Superior temporal gyrus (tissue), 1 donor: ENCODE measurements around the gene CEL.

Experiments used
- DNase-seq: peaks from one replicate; pipeline ENCODE4 v3.0.0-alpha.2; 2016; ENCODE audit errors: extremely low spot score

The CEL gene

GRCh38 chr9:133103987-133104505, 42.3 kb downstream of the CEL start:
- no peak for DNase-seq

GRCh38 chr9:133104718-133105460, 43.1 kb downstream of the CEL start:
- DNase-seq: no peak

GRCh38 chr9:133105461-133105770, 43.6 kb downstream of the CEL start:
- no peak for DNase-seq

- DNase-seq: no peak
These were observed 44.9 kb downstream of the CEL start for GRCh38 chr9:133106511-133107244.

GRCh38 chr9:133107245-133107722, 45.5 kb downstream of the CEL start:
- DNase-seq: no peak

DNA sequence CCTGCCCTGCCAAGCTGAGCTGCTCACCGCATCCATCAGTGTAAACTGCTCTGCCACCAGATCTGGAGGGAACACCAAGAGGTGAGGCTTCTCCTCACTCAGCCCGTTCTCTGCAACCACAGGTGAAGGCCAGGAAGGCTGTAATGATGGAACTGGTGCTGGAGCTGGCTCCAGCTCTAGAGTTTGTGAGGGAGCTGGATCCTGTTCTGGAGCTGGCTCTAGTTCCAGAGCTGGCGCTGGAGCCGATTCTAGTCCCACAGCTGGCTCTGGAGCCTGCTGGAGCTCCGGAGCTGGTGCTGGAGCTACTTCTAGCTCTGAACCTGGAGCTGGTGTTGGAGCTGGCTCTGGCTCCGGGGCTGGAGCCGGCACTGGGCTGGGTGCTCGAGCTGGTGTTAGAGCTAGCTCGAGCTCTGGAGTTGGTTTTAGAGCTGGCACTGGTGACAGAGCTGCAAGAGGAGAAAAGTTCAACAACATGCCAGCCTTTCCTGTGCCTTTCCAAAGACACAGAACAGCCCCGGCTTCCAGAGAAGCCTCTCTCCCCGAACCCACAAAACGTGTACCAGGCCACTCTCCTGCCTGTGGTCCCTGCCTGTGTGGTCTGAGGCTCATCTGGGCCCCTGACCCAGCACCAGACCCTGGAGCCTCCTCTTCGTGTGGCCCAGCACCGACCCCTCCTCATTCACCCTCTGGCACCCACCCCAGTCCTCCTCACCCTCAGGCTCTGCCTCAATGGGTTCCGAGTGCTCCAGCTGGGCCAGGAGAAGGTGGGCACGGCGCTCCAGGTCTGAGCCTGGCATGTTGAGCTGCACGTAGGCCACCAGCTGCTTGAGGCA, 46.4 kb downstream of the CEL start:
- no peak for DNase-seq

- no peak for DNase-seq
These were observed 47.2 kb downstream of the CEL start for GRCh38 chr9:133108794-133109641.

DNA sequence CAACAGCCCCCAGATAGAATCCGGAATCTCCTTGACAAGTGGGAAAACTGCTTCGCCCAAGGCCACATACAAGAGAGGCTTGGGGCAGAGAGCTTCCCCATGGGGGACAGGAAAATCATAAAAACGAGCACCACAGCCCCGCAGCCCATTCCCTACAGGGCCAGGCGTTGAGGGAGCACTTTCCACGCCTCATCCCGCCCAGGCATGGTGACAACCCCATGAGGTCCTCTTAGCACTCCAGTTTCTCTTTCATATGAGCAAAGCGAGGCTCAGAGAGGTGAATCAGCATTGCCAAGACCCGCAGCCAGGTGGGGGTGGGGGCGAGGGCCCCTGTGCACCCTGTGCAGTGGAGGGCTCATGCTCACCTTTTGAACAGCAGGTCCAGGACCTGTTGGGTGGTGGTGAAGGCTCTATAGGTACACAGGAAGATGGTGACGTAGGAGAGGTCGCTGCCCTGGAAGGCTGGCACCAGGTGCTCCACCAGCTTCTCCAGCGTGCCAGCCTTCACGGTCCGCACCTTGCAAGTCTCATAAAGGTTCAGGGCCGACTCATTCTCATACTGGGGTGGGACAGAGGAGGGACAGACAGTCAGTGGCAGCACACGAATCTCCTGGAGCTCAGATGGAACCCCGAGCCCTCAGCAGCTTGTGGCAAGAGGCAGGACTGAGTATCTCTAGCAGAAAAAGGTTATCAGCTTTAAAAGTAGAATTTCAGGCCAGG, 48.3 kb downstream of the CEL start:
- no peak for DNase-seq

DNA sequence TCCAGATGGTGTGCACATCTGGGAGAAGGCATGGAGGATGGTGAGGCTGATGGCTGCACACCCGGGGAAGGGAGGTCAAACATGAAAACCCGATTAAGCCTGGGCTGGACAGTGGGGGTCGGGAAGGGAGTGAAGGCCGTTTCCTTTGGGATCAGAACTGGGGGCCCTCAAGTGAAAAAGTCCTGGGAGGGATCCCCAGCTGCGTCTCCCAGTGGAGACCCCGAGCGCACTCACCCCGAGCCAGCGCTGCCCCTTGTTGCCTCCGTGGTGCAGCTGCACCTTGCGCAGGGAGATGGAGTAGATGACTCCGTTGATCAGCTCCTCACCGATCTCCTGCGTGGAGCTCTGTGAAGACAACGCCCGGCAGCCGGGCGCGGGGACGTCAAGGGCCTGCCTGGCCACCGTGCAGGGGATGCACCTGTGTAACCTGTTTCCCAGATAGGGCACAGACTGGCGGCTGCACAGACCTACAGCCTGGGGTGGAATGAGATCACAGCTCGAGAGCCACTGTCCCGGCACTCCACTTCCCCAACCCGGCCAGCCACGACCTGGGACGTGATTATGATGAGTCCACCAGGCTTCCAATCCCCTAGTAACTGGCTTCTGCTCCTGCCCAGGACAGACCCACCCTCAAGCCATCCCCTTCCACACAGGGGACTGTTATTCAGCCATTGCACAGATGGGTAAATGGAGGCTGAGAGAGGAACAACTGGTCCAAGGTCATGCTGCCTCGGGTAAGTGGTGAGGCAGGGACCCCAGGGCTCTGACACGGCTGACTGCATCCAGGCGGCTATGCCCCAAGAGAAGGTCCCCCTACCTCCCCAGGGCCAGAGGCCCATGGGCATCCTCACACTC, 50.3 kb downstream of the CEL start:
- no peak for DNase-seq

DNA sequence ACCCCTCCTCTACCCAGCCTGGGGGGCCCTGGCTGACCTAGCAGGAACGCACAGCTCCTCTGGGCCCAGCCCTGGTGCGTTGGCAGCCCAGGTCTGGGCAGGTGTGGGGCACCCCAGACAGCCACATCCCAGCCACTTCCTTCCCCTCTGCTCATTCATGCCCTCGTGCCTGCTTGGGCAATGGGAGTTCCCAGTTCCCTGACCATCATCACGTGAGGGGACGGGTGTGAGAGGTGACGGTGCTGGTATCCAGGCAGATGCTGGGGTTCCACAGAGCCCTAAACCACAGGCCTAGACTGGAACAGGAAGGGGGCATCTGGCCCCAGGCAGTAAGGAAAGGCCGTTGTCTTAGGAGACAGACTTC, 50.9 kb downstream of the CEL start:
- no peak for DNase-seq

- DNase-seq: no peak
These were observed 51.6 kb downstream of the CEL start for GRCh38 chr9:133113163-133113948.

DNA sequence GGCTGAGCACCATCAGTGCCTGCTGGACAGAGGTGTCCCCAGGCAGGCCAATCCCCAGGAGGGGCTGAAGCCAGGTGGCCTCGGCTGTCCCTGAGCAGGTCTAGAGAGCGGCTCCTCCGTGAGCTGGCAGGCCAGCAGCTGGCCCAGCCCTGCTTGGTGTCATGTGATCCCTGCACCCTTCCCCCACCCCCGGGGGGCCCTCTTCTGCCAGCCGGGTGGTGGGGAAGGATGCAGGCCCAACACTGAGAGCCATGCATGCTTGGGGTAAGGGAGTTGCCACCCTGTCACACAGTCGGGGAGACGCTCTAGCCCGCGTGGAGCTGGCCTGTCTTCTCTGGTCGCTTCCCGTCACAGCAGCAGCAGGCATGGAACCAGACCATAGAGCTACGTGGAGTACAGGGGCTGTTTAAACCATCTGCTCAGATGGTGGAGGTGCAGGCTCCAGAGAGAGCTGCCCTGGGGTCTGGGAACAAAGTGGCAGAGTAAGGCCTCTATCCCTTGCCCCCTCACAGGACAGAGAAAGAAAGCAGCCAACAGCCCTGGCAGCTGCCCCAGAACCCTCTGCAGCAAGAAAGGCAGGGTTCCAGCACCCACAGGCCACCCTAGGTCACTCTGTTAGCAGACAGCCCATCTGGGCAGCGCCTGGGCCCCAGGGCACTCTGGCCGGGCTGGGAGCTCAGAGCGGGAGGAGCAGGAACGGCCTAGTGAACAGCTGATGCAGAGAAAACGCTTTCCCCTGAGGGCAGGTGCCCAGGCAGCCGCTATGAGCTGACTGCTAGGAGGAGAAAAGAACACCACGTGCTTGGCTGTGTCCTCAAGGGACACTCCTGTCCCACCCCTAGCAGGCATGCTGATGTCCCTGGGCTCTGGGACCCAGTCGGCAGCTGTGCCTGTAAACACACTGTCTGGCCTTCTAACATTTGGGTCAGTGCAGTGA, 52.4 kb downstream of the CEL start:
- peak; percentile 63 for DNase-seq

DNA sequence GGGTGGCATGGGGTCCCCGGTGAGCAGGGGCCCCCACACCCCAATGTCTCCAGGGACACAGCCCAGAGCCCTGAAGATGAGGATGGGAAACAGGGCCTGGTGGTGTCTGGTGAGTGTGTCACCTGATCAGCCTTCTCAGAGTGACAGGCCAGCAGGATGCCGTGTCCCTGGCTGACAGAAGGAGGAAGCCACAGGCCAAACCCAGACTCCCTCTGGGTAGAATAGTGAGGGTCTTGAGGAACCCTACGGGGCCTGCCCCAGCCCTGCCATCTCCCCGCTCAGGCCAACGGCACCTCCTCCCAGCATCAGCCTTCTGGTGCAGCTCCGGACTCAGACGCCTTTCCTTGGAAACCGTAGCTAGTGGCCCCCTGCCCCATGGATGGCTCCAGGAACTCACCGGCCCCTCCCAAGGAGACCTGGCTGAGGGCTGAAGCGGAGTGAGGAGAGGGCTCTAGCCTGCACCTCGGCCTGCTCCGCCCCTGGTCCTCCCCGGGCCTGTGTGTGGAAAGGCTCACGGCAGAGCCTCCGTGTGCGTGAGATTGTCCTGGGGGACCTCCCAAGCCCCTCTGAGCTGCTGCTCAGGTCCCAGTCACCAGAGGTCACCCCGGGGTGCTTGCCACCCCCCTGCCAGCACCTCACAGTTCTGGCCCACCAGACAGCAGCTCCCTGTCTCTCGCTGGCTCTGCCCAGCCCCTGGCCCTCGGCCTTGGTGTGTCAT, 53.3 kb downstream of the CEL start:
- DNase-seq: no peak

DNA sequence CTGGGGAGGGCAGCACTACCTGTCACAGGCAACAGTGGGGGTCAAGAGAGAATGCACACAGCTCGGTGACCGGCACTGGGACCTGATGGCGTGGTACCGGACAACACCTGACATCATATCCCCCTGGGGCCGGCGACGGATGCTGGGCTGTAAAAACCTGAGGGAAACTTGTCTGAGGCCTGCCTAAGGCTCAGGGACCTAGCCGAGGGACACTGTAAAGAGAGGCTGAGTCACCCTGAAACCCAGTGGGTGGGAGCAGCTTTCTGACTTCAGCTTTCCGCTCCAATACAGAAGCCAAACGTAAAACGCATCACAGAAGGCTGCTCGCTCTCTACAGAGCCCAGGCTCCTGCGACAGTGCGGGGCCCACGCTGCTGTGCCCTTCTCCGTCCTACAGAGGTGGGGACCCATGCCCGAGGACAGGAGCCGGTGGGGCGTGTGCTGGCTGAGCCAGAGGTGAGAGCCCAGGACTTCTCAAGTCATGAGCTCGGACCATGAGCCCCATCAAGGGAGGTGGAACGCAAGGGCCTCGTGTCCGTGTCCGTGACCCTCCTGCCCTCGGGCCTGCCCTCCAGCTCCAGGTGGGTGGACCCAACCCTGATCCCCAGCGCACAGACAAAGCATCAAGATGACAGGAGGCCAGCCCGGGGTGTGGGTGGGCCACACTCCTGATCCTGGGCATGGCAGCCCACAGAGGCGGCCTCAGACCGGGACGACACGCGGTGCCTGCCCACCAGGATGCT, 54.0 kb downstream of the CEL start:
- DNase-seq: peak; percentile 55

DNA sequence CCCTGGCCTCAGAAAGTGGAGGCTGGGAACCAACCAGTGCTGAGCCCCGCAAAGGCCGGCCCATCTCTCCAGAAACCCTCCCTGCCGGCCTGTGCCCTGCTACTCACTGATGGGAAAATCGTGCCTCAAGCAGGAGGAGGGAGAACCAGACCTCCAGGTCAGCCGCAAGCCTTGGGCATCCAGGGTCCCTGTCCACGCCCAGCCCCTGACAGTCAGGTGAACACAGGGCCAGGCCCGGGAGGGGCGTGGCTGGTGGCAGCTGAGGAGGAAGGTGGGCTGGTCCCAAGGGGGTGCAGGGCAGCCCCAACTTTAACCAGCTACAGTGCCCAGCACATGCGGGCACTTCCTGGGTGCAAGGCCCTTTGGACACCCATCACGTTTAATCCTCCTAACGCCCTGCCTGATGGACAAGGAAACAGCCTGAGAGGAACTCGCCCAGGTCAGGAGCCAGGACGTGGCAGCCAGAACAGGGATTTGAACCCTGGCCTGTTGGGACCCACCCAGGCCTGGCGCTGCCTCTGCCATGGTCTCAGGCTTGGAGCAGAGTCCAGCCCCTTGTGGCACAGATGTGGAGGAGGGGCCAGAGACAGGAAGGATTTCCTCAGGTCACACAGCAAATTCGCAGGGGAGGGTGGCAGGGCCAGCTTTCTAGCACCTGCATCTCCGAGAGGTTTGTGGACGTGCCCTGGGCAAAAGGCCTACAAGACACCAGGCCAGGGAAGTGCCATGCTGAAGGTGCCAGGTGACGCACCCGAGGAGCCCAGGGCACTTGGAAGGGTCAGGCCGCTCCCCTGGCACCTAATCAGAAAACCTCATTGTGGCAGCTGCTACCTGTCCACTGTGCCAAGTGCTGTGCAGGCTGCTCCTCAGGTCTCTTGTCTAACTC, 54.8 kb downstream of the CEL start:
- no peak for DNase-seq
